Measurements from ENCODE around the gene ADAT3. TPM values are rescaled to one million over a fixed set of nuclear protein-coding genes. Genes with fewer than 3 reads are reported as not detected.

ADAT3 gene
- total RNA-seq, 2 experiments from 2014 or later = 7.9 to 16.4 TPM

- Histone ChIP-seq H3K4me3 (ENCODE audit: low read depth, low read length, poor library complexity, severe bottlenecking) (peak overlapping the region; percentile 72), H3K4me1 (ENCODE audit: insufficient read depth, low read length, poor library complexity, severe bottlenecking) (peaks cover 36% of the 10 kb centered on the region), H3K9me3 (ENCODE audit: low read length) (no peaks in the 10 kb centered on the region), H3K36me3 (ENCODE audit: insufficient read depth, low read length) (peaks cover 20% of the 10 kb centered on the region; the same call in 1 of the 2 replicates), H3K79me2 (ENCODE audit: insufficient read depth, low read depth, low read length) (peaks cover 37% of the 10 kb centered on the region), H3K4me2 (ENCODE audit: low read length) (peak overlapping the region; percentile 70), H3K27ac (ENCODE audit: low read depth, low read length, poor library complexity, severe bottlenecking) (peak overlapping the region; percentile 82), H2AFZ (ENCODE audit: low read length) (peak overlapping the region; percentile 11; the same call in 1 of the 2 replicates), H4K20me1 (ENCODE audit: insufficient read depth, low read length) (peaks cover 20% of the 10 kb centered on the region), H3K9me2 (ENCODE audit: insufficient read depth, low read length) (no peaks in the 10 kb centered on the region)
- TF ChIP-seq, protein P1, sequence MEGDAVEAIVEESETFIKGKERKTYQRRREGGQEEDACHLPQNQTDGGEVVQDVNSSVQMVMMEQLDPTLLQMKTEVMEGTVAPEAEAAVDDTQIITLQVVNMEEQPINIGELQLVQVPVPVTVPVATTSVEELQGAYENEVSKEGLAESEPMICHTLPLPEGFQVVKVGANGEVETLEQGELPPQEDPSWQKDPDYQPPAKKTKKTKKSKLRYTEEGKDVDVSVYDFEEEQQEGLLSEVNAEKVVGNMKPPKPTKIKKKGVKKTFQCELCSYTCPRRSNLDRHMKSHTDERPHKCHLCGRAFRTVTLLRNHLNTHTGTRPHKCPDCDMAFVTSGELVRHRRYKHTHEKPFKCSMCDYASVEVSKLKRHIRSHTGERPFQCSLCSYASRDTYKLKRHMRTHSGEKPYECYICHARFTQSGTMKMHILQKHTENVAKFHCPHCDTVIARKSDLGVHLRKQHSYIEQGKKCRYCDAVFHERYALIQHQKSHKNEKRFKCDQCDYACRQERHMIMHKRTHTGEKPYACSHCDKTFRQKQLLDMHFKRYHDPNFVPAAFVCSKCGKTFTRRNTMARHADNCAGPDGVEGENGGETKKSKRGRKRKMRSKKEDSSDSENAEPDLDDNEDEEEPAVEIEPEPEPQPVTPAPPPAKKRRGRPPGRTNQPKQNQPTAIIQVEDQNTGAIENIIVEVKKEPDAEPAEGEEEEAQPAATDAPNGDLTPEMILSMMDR (conservative IDR thresholded peaks at IDR 0.05; ENCODE audit: low read length) = no peak
- TF ChIP-seq EZH2phosphoT487 (IDR thresholded peaks at IDR 0.05; ENCODE audit: borderline replicate concordance, low read depth, low read length) = no peak
- peak; percentile 97 for DNase-seq (ENCODE audit: low spot score)
- POLR2A ChIA-PET = interaction anchor here (1.0 to 1.1 kb wide), 2 partner anchors 11 to 41 kb away, joined by 3 to 4 read pairs; no protein-coding TSS in a partner anchor
- intact Hi-C loops (cut with micrococcal nuclease; ENCODE audit: unreplicated experiment) = loop anchor here (1.0 to 2.0 kb wide), 2 partner anchors 19 to 41 kb away; partner anchors contain the start of genes ADAT3 and SCAMP4
- CTCF ChIA-PET (ENCODE audit: unreplicated experiment) = interaction anchor here (0.7 to 1.4 kb wide), 2 partner anchors 12 to 216 kb away, joined by 7 to 12 read pairs; no protein-coding TSS in a partner anchor
- BruUV-seq (replicated peaks) = no TSS peak
Observed at GRCh38 chr19:1863638-1864479, 41.3 kb upstream of the ADAT3 start.

DNA sequence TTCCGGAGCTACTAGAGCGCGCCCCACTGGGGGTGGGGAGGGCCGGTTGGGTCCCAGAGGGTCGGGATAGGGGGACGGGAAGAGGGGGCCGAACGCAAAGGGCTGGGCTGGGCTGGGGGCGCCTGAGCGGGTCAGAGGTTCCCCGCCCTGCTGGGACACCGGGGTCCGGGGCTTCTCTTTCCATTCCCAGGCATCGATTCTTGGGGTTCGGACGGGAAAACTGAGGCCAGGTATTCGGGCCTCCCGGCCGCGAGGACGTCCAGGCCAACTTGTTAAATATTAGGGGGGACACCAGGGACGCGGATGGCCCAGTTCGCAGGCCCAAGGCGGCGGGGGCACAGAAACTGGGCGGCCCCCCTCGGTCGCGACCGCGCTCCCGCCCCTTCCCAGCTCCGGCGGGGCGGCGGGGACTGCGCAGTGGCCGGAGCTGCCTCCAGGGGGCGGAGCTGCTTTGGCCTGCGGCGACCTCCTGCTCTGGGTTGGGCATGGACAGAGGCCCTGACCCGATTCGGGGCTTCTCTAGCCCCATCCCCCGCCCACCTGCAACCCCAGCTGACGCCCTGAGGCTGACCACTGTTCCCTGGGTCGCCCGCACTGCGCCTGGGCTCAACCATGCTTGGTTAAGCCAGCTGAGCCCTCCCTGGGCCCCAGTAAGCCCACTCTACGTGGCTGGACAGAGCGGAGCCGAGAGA, 40.6 kb upstream of the ADAT3 start:
- peak; percentile 82 for DNase-seq (ENCODE audit: low spot score)
- Histone ChIP-seq H3K4me1 (ENCODE audit: insufficient read depth, low read length, poor library complexity, severe bottlenecking) (peaks cover 29% of the 10 kb centered on the region), H3K9me2 (ENCODE audit: insufficient read depth, low read length) (no peaks in the 10 kb centered on the region), H3K4me3 (ENCODE audit: low read depth, low read length, poor library complexity, severe bottlenecking) (peak overlapping the region; percentile 72), H3K4me2 (ENCODE audit: low read length) (peak overlapping the region; percentile 70), H3K27ac (ENCODE audit: low read depth, low read length, poor library complexity, severe bottlenecking) (peak overlapping the region; percentile 82), H4K20me1 (ENCODE audit: insufficient read depth, low read length) (peaks cover 17% of the 10 kb centered on the region), H3K9me3 (ENCODE audit: low read length) (no peaks in the 10 kb centered on the region), H3K36me3 (ENCODE audit: insufficient read depth, low read length) (peaks cover 26% of the 10 kb centered on the region; the same call in 1 of the 2 replicates), H2AFZ (ENCODE audit: low read length) (peak overlapping the region; percentile 11; the same call in 1 of the 2 replicates), H3K79me2 (ENCODE audit: insufficient read depth, low read depth, low read length) (peaks cover 30% of the 10 kb centered on the region)
- ChIA-PET POLR2A (interaction anchor here (1.0 to 1.1 kb wide), 2 partner anchors 10 to 40 kb away, joined by 3 to 4 read pairs; no protein-coding TSS in a partner anchor), CTCF (ENCODE audit: unreplicated experiment) (interaction anchor here (0.7 to 1.4 kb wide), 2 partner anchors 12 to 216 kb away, joined by 7 to 12 read pairs; no protein-coding TSS in a partner anchor)
- intact Hi-C loops (cut with micrococcal nuclease; ENCODE audit: unreplicated experiment) = loop anchor here (1.0 to 2.0 kb wide), 2 partner anchors 18 to 41 kb away; partner anchors contain the start of genes ADAT3 and SCAMP4
- TF ChIP-seq, protein P1 (conservative IDR thresholded peaks at IDR 0.05; ENCODE audit: low read length) = peak; percentile 77
- no peak for TF ChIP-seq EZH2phosphoT487 (IDR thresholded peaks at IDR 0.05; ENCODE audit: borderline replicate concordance, low read depth, low read length)
- TSS peak; percentile 82 for BruUV-seq (replicated peaks)

All from OCI-LY7 (cell line).